ENCODE measurements around the gene KY. TPM values are rescaled to one million over a fixed set of nuclear protein-coding genes. Genes with fewer than 3 reads are reported as not detected.

Gene KY
- total and polyA plus RNA-seq, 2 donors (not counting 1 experiment from before 2014, with no cell fraction given), result not detected

DNA sequence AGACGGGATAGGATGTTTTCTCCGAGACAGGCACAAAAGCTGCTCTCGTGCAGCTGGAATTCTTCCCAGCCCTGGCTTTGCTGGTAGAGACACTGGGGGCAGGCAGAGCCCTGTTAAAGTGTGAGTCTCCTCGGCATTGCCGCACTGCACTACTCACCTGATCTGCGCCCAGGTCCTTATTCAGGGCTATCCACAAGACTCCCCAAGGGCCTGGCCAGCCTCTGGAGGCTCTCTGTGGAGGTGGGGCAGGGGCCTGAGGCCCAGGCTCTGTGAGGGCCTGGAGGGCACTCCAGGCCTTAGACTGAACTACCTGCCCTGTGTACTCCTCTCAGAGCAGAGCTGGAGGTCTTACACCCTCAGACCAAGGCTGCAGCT, 48.4 kb downstream of the KY start:
- peaks cover 6 to 9% of the 10 kb centered on the region in 2 donors for H3K4me1 ChIP-seq (ENCODE audit: control insufficient read depth in 2 of 2, insufficient read depth in 2 of 2, low read length in 2 of 2)
- ChIA-PET CTCF (interaction anchor here (3.0 kb wide), 1 partner anchor 1292 kb away, joined by 9 read pairs; no protein-coding TSS in a partner anchor), POLR2A (no interaction called here)
- H3K4me1 Mint-ChIP-seq, result peaks cover 8% of the 10 kb centered on the region
- no peak overlapping the region for H3K9ac ChIP-seq (ENCODE audit: low read length)
- intact Hi-C loops (cut with micrococcal nuclease), result no loop called here
- ATAC-seq (ENCODE audit: low read depth) (no peak), DNase-seq (no peak)
- no peaks in the 10 kb centered on the region for H3K79me2 ChIP-seq (ENCODE audit: control insufficient read depth, insufficient read depth, low read length)
- H3K27ac ChIP-seq (ENCODE audit: low read length in 2 of 2), result no peak overlapping the region
- H3K9me3 Mint-ChIP-seq (ENCODE audit: insufficient read depth), result no peaks in the 10 kb centered on the region
- no peaks in the 10 kb centered on the region for H3K9me3 ChIP-seq (ENCODE audit: control extremely low read depth in 1 of 3, control insufficient read depth in 2 of 3, insufficient read depth in 1 of 3, low read length in 2 of 3)
- no peak for TF ChIP-seq CTCF (IDR thresholded peaks at IDR 0.05)
- TF ChIP-seq EZH2 (IDR thresholded peaks at IDR 0.05; ENCODE audit: borderline replicate concordance, insufficient read depth, low read depth, low read length, poor library complexity, severe bottlenecking), result no peak
- H2AFZ ChIP-seq (ENCODE audit: insufficient read depth, low read depth, low read length, poor library complexity, severe bottlenecking), result no peak overlapping the region
- H3K27me3 Mint-ChIP-seq, result peaks cover 7% of the 10 kb centered on the region
- no peak overlapping the region for H3K27ac Mint-ChIP-seq
- WGBS (ENCODE audit: insufficient coverage), result 96% methylated on average over 6 of the region's 6 CpGs
- H3K27me3 ChIP-seq (replicated peaks in 1 of 4; ENCODE audit: control extremely low read depth in 1 of 4, control insufficient read depth in 3 of 4, insufficient read depth in 4 of 4, low read length in 3 of 4), result peaks cover 0 to 4% (median 2%) of the 10 kb centered on the region in 4 experiments
- no peaks in the 10 kb centered on the region for H4K20me1 ChIP-seq (ENCODE audit: control insufficient read depth, insufficient read depth, low read length, poor library complexity, severe bottlenecking)
- no peaks in the 10 kb centered on the region for H3K36me3 ChIP-seq (replicated peaks in 1 of 2; ENCODE audit: control extremely low read depth in 1 of 2, control insufficient read depth in 1 of 2, extremely low read depth in 1 of 2, insufficient read depth in 2 of 2, low read length in 1 of 2)
- no peak overlapping the region for H3K4me3 Mint-ChIP-seq
- no peak overlapping the region for H3K4me3 ChIP-seq (ENCODE audit: control extremely low read depth in 1 of 5, extremely low read depth in 1 of 5, insufficient read depth in 1 of 5, low read depth in 2 of 5, low read length in 4 of 5)
- no peak overlapping the region for H3K4me2 ChIP-seq (replicated peaks; ENCODE audit: low read depth, low read length, poor library complexity, severe bottlenecking)

DNA sequence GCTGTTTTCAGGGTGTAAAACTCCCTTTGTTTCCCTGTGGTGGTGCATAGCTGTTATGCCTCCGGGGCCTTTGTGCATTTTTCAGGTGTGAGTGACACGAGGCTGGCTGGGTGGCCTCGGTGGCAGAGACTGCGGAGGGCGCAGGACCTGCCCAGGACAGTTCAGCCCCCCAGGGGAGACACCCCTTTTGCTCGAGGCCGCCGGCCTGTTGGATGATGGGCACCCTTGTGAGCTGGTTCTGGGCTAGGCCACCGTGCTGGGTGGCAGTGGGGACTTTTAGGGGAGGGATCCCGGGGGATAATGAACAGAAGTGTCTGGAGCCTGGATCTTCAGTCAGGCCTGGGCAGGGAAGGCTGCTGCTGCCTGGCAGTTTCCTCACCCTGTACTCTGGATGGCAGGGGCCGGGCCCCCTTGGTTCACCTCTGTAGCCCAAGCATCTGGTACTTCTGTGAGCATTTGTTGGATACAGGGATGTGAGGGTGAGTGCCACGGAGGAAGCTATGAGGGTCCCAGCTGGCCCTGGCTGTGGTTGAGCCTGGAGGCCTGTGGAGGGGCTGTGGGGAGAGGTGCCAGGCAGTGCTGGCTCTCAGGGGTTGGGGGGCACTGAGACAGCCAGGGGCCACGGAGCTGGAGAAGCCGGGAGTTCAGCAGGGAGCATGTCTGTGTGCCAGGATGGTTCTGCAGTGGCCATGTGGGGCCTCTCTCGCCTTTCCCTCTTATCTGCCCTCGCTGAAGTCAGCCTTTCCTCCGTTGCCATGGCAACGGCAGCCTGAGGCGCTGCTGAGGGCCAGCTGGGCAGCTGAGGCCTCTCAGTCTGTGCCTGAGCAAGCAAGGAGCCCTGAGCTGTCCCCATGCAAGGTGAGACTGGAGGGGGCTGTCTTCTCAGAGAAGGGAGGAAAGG, 49.0 kb downstream of the KY start:
- no peak overlapping the region for H3K4me3 ChIP-seq (ENCODE audit: control extremely low read depth in 1 of 5, extremely low read depth in 1 of 5, insufficient read depth in 1 of 5, low read depth in 2 of 5, low read length in 4 of 5)
- H3K27me3 ChIP-seq (replicated peaks in 1 of 4; ENCODE audit: control extremely low read depth in 1 of 4, control insufficient read depth in 3 of 4, insufficient read depth in 4 of 4, low read length in 3 of 4), result peaks cover 0 to 4% (median 2%) of the 10 kb centered on the region in 4 experiments
- H3K4me1 Mint-ChIP-seq, result peaks cover 8% of the 10 kb centered on the region
- peaks cover 7% of the 10 kb centered on the region for H3K27me3 Mint-ChIP-seq
- no peak overlapping the region for H2AFZ ChIP-seq (ENCODE audit: insufficient read depth, low read depth, low read length, poor library complexity, severe bottlenecking)
- H3K9me3 Mint-ChIP-seq (ENCODE audit: insufficient read depth), result no peaks in the 10 kb centered on the region
- H3K79me2 ChIP-seq (ENCODE audit: control insufficient read depth, insufficient read depth, low read length), result no peaks in the 10 kb centered on the region
- H3K27ac Mint-ChIP-seq, result no peak overlapping the region
- H3K9ac ChIP-seq (ENCODE audit: low read length), result no peak overlapping the region
- POLR2A ChIA-PET, result no interaction called here
- 86% methylated on average over 19 of the region's 19 CpGs for WGBS (ENCODE audit: insufficient coverage)
- no peaks in the 10 kb centered on the region for H4K20me1 ChIP-seq (ENCODE audit: control insufficient read depth, insufficient read depth, low read length, poor library complexity, severe bottlenecking)
- CTCF ChIA-PET, result interaction anchor here (1.3 to 3.0 kb wide), 5 partner anchors 11 to 1292 kb away, joined by 3 to 11 read pairs (median 7); no protein-coding TSS in a partner anchor
- no peak for ATAC-seq (ENCODE audit: low read depth)
- no peaks in the 10 kb centered on the region for H3K36me3 ChIP-seq (replicated peaks in 1 of 2; ENCODE audit: control extremely low read depth in 1 of 2, control insufficient read depth in 1 of 2, extremely low read depth in 1 of 2, insufficient read depth in 2 of 2, low read length in 1 of 2)
- H3K4me3 Mint-ChIP-seq, result no peak overlapping the region
- no peaks in the 10 kb centered on the region for H3K9me3 ChIP-seq (ENCODE audit: control extremely low read depth in 1 of 3, control insufficient read depth in 2 of 3, insufficient read depth in 1 of 3, low read length in 2 of 3)
- DNase-seq, result no peak
- no peak for TF ChIP-seq CTCF (IDR thresholded peaks at IDR 0.05)
- TF ChIP-seq EZH2 (IDR thresholded peaks at IDR 0.05; ENCODE audit: borderline replicate concordance, insufficient read depth, low read depth, low read length, poor library complexity, severe bottlenecking), result no peak
- H3K4me1 ChIP-seq (ENCODE audit: control insufficient read depth in 2 of 2, insufficient read depth in 2 of 2, low read length in 2 of 2), result peaks cover 6 to 9% of the 10 kb centered on the region in 2 donors
- intact Hi-C loops (cut with micrococcal nuclease), result no loop called here
- no peak overlapping the region for H3K4me2 ChIP-seq (replicated peaks; ENCODE audit: low read depth, low read length, poor library complexity, severe bottlenecking)
- H3K27ac ChIP-seq (ENCODE audit: low read length in 2 of 2), result no peak overlapping the region

Measured in B cell (primary cell).